KOPT-K1 (cell line): ENCODE results near the gene WDR18.

Experiments
- H3K27ac ChIP-seq: fragments of 200-600 bp; sonication (generic); 2 replicates; pipeline ENCODE4 v1.5.1; 2016; ENCODE audit warnings: antibody characterized with exemption, mild to moderate bottlenecking, low read depth, low read length; ENCODE audit not compliant: poor library complexity, severe bottlenecking
- H3K36me3 ChIP-seq: fragments of 200-600 bp; sonication (generic); 2 replicates; pipeline ENCODE4 v1.5.1; 2017; ENCODE audit warnings: antibody characterized with exemption, mild to moderate bottlenecking, low read length, moderate library complexity; ENCODE audit not compliant: insufficient read depth
- H3K9me3 ChIP-seq: fragments of 200-600 bp; sonication (generic); 2 replicates; pipeline ENCODE4 v1.5.1; 2017; ENCODE audit warnings: antibody characterized with exemption, low read length, mild to moderate bottlenecking; ENCODE audit not compliant: insufficient read depth, poor library complexity, severe bottlenecking

The WDR18 gene, protein sequence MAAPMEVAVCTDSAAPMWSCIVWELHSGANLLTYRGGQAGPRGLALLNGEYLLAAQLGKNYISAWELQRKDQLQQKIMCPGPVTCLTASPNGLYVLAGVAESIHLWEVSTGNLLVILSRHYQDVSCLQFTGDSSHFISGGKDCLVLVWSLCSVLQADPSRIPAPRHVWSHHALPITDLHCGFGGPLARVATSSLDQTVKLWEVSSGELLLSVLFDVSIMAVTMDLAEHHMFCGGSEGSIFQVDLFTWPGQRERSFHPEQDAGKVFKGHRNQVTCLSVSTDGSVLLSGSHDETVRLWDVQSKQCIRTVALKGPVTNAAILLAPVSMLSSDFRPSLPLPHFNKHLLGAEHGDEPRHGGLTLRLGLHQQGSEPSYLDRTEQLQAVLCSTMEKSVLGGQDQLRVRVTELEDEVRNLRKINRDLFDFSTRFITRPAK

GRCh38 chr19:984165-984967 lies at the start of gene WDR18:
WDR18 (plus strand) TSS chr19:984345; CDS start chr19:984354, 9 bp downstream.
- Histone ChIP-seq H3K27ac (peak within 1 kb of the TSS; percentile 77), H3K36me3 (peaks cover 38% of the 10 kb centered on the region), H3K9me3 (no peaks in the 10 kb centered on the region)

GRCh38 chr19:934865-935479 lies 49.2 kb upstream of the WDR18 start:
- Histone ChIP-seq H3K9me3 (no peaks in the 10 kb centered on the region), H3K36me3 (no peaks in the 10 kb centered on the region), H3K27ac (no peak overlapping the region)

DNA sequence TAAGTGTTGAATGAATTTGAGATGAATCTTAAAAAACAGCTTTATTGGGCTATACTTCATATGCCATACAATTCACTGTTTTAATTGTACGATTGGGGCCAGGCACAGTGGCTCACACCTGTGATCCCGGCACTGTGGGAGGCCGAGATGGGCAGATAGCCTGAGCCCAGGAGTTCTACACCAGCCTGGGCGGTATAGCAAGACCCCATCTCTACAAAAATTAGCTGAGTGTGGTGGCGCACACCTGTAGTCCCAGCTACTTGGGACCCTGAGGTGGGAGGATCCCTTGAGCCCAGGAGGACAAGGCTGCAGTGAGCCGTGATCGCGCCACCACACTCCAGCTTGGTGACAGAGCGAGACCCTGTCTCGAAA lies 48.0 kb upstream of the WDR18 start:
- Histone ChIP-seq H3K36me3 (no peaks in the 10 kb centered on the region), H3K9me3 (no peaks in the 10 kb centered on the region)

DNA sequence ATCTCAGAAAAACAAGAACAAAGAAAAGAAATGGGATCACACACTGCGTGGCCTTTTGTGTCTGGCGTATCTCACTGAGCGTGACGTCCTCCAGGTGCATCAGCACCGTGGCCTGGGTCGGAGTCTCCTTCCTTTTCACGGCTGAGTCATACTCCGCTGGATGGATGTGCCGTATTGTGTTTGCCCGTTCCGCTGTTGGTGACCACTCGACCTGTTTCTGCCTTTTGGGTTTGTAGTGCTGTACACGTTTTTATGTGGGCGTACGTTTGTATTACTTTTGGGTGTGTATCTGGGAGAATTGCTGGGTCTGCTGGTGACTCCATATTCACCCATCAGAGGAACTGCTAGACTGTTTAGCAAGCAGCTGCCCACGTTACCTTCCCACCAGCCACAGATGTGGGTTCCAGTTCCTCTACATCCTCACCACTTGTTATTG lies 46.9 kb upstream of the WDR18 start:
- Histone ChIP-seq H3K36me3 (no peaks in the 10 kb centered on the region), H3K27ac (no peak overlapping the region), H3K9me3 (no peaks in the 10 kb centered on the region)

More for the DNA sequence above, 48.0 kb upstream of the WDR18 start:
- no peak overlapping the region for H3K27ac ChIP-seq

- Histone ChIP-seq H3K36me3 (no peaks in the 10 kb centered on the region), H3K9me3 (no peaks in the 10 kb centered on the region), H3K27ac (no peak overlapping the region)
These were observed 45.8 kb upstream of the WDR18 start for GRCh38 chr19:938233-938923.

DNA sequence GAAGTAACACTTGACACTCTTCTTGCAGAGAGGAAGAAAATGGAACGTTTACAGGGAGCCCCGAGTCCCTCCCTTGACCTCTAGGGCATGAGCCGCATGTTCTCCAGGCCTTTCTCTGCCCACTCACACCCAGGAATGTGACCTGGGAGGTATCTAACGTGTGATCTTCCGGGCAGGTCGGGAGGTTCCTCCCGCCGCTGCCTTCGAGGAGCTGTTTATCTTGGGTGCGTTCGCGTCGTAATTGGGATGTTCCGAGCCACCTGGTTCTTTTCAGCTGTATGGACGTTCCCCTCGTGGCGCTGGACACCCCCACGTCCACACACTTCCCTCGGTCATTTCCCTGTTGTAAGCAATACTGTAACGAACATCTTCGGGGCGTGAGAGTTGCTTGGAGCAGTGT lies 44.7 kb upstream of the WDR18 start:
- no peak overlapping the region for H3K27ac ChIP-seq
- H3K36me3 ChIP-seq: no peaks in the 10 kb centered on the region

DNA sequence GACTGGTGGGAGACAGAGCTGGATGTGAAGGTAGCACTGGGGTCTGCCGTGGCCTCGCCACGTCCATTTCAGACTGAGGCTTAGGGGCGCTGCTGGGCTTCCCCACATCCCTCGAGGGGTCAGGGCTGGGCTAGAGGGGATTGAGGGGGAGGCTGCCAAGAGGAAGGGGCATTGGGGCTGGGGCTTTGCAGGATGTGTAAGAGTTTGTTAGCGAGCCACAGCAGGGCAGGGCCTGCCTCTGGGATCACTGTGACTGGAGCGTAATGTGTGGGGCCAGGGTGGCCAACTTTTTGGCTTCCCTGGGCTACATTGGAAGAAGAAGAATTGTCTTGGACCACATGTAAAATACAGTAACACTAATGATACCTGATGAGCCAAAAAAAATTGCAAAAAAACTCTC lies 44.2 kb upstream of the WDR18 start:
- no peak overlapping the region for H3K27ac ChIP-seq
- H3K9me3 ChIP-seq: no peaks in the 10 kb centered on the region
- no peaks in the 10 kb centered on the region for H3K36me3 ChIP-seq

More for the DNA sequence above, 44.7 kb upstream of the WDR18 start:
- no peaks in the 10 kb centered on the region for H3K9me3 ChIP-seq

DNA sequence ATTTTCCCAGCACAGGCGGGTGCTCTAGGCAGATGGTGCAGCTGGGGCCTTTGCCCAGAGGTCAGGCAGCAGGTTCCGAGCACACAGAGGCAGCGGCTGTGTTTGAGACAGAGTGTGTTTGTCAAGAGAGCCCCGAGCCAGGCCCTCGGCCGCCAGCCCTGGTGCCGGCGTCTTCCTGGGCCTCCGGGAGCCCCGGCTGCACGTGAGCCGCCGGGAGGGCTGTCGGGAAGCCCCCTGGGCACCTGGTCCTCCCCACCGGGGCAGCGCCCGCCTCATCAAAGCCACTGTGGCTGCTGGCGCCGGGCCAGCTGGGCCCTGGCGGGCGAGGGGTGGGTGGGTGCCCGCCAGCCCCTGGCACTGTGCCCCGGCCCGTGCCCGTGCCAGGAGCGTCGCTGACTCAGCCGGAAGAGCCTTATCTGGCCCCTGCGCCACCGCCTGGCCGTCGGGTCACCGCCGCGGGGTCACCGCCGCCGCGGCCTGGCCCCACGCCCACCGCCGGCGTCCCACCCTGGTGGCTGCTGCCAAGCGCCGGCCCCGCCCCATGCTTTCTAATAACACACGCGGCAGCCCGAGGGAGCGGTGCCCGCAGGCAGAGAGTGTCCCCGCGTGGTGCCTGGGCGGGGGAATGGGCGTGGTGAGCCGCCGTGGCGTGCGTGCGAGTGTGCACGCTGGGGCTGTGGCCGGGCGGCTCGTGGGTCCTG lies 43.4 kb upstream of the WDR18 start:
- no peaks in the 10 kb centered on the region for H3K36me3 ChIP-seq
- H3K27ac ChIP-seq: no peak overlapping the region
- no peaks in the 10 kb centered on the region for H3K9me3 ChIP-seq

DNA sequence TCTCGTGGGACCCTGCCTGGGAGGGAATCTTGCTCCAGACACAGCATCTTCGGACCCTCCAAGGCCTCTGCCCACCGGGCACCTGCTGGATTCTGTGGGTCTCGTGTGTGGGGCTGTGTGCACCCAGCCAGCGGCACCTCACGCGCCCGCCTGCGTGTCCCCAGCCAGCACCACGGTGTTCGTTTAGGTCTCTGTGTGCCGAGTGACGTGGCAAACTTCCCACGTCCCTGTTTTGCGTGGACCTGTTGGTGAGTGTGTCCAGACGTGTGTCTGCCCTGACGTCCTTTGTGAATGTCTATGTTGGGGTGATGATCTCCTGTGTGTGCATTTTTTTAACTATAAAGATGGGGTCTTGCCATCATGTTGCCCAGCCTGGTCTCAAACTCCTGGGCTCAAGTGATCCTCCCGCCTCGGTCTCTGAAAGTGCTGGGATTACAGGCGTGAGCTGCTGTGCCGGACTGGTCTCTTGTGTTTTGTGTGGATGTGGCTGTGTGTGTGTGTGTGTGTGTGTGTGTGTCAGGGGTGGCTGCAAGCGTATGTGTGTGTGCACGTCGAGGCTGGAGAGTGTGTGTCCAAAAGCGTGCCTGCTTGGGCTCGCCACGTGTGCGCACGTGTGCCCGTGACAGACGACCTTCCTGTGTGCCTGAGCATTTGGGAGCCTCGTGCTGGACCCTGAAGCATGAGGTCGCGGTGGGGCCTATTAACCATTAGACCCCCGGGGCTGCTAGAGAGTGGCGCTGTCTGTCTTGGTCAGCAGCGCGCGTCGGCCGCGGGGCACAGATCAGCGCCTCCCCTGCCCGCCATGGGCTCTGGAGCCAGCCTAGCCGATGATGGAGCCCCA lies 42.6 kb upstream of the WDR18 start:
- H3K9me3 ChIP-seq: no peaks in the 10 kb centered on the region
- H3K27ac ChIP-seq: no peak overlapping the region
- no peaks in the 10 kb centered on the region for H3K36me3 ChIP-seq

DNA sequence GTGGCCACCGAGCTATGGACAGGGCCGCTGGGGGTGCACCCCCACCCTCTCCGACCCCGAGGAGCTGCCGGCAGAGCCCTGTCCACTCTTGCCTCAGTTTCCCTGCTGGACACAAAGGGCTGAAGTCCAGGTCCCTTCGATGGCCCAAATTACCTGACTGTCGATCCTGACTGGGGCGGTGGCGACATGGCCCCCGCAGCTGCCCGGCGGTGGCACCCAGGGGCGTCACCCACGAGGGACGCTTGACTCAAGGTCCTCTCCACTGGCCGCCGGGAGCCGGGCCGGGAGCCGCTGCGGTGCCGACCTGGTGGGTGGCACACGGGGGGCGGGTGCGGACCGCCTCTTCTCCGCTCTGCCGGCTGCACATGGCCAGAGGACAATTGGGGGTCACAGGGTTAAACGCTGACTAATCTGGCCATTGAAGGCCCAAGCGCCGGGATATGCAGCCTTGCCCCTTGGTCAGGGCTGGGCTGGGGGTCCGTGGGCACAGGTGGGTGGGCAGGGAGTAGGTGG lies 42.0 kb upstream of the WDR18 start:
- H3K27ac ChIP-seq: no peak overlapping the region
- no peaks in the 10 kb centered on the region for H3K36me3 ChIP-seq
- no peaks in the 10 kb centered on the region for H3K9me3 ChIP-seq

- no peaks in the 10 kb centered on the region for H3K9me3 ChIP-seq
- no peaks in the 10 kb centered on the region for H3K36me3 ChIP-seq
- H3K27ac ChIP-seq: no peak overlapping the region
These were observed 40.5 kb upstream of the WDR18 start for GRCh38 chr19:943551-944170.

DNA sequence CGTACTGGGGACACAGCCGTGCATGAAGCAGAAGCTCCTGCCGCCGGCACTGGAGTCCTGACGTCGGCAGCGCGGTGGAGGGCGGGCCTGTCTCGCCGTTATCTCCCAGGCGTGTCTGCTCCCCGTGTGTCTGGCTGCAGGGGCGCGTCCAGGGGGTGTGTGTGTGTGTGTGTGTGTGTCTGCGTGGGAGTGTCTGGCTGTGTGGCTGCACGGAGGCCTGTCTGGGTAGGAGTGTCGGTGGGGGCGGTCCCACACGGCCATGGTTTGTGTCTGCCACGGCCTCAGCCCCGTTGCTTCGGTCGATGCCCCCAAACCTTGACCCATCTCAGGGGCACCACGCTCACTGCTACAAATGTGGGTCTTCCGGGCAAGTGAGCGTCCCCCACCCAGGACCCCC lies 40.0 kb upstream of the WDR18 start:
- H3K36me3 ChIP-seq: no peaks in the 10 kb centered on the region
- no peak overlapping the region for H3K27ac ChIP-seq

DNA sequence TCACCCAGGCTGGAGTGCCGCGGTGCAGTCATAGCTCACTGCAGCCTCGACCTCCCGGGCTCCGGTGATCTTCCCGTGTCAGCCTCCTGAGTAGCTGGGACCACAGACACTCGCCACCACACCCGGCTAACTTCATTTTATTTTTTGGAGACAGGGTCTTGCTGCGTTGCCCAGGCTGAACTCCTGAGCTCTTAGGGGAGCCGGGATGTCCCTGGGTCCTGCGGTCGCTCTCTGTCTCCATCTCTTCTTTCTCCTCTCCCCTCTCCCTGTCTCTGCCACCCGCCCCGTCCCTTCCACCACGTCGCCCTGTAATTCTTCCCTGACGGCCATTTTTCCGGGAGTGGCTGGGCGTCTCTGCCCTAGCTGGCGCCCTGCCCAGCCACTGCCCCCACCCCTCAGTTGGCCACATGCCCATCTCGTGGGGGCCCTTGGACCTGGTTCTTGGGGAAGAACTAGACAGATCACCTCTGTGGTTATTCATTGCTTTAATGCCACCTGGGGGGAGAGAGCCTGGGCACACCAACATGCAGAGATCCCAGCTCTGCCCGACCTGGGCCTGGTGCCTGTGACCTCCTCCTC lies 39.4 kb upstream of the WDR18 start:
- no peak overlapping the region for H3K27ac ChIP-seq
- H3K36me3 ChIP-seq: no peaks in the 10 kb centered on the region
- H3K9me3 ChIP-seq: no peaks in the 10 kb centered on the region

More for the DNA sequence above, 40.0 kb upstream of the WDR18 start:
- no peaks in the 10 kb centered on the region for H3K9me3 ChIP-seq
